SK-N-SH (cell line): ENCODE results near the gene NLRP9. TPM values are rescaled to one million over a fixed set of nuclear protein-coding genes. Genes with fewer than 3 reads are reported as not detected.

Source experiments
- CTCF ChIA-PET: fragments of 300-600, 350-600 bp; formaldehyde crosslinking; extraction: SDS; loops from one replicate; lab custom pipeline; 2021; lab: Yijun Ruan, JAX
- POLR2A ChIA-PET: fragments of 350-600 bp; sonication (Branson Sonifier 250); formaldehyde crosslinking; extraction: SDS; loops from one replicate; lab custom pipeline; 2020; ENCODE audit warnings: antibody characterized with exemption, inconsistent platforms; lab: Yijun Ruan, JAX
- DNase-seq: peaks from one replicate; pipeline ENCODE4 v3.0.0; 2012
- H2AFZ ChIP-seq: fragments of 200-600 bp; sonication (generic); 2 replicates; pipeline ENCODE4 v1.8.1; 2016; ENCODE audit warnings: antibody characterized with exemption, mild to moderate bottlenecking, low read depth
- H3F3A ChIP-seq: fragments of 200-600 bp; sonication (generic); replicated peaks from 2 replicates; pipeline ENCODE3; 2016; ENCODE audit warnings: antibody characterized with exemption, mild to moderate bottlenecking; ENCODE audit not compliant: insufficient read depth
- H3K27ac ChIP-seq, 2 experiments: fragments of 200-500 bp in 1 of 2; fragments of 200-600 bp in 1 of 2; sonication (Bioruptor generic) in 1 of 2; sonication (generic), shearing (Covaris generic) in 1 of 2; 2 replicates each; pipeline versions ENCODE4 v1.5.1 to v1.6.1; 2014 to 2016; ENCODE audit warnings: low read depth in 2 of 2, inconsistent platforms in 1 of 2, low read length in 1 of 2, mild to moderate bottlenecking in 1 of 2, mixed read lengths in 1 of 2
- H3K27me3 ChIP-seq: fragments of 200-600 bp; sonication (generic), shearing (Covaris generic); 2 replicates; pipeline ENCODE4 v1.6.1; 2016; ENCODE audit warnings: mixed run types; ENCODE audit not compliant: insufficient read depth
- H3K36me3 ChIP-seq, 2 experiments: fragments of 200-500 bp in 1 of 2; fragments of 200-600 bp in 1 of 2; sonication (Bioruptor generic) in 1 of 2; sonication (generic) in 1 of 2; replicated peaks in 1 of 2; 2 replicates each; pipeline versions ENCODE3 to v1.5.1; 2014 to 2016; ENCODE audit warnings: low read length in 1 of 2, mild to moderate bottlenecking in 1 of 2; ENCODE audit not compliant: insufficient read depth in 2 of 2, control insufficient read depth in 1 of 2
- H3K4me1 ChIP-seq, 2 experiments: fragments of 200-500 bp in 1 of 2; fragments of 200-600 bp in 1 of 2; sonication (Bioruptor generic) in 1 of 2; sonication (generic), shearing (Covaris generic) in 1 of 2; 2 replicates each; pipeline versions ENCODE4 v1.5.1 to v1.6.1; 2014 to 2016; ENCODE audit warnings: low read depth in 1 of 2, low read length in 1 of 2, mixed run types in 1 of 2; ENCODE audit not compliant: insufficient read depth in 2 of 2, control insufficient read depth in 1 of 2
- H3K4me2 ChIP-seq: fragments of 200-600 bp; sonication (generic), shearing (Covaris generic); 2 replicates; pipeline ENCODE4 v1.6.1; 2017; ENCODE audit warnings: mixed run types
- H3K4me3 ChIP-seq, 2 experiments: fragments of 200-500 bp in 1 of 2; fragments of 200-600 bp in 1 of 2; sonication (Bioruptor generic) in 1 of 2; sonication (generic), shearing (Covaris generic) in 1 of 2; 2 replicates each; pipeline versions ENCODE4 v1.5.1 to v1.8.1; 2014 to 2016; ENCODE audit warnings: low read depth in 2 of 2, inconsistent platforms in 1 of 2, low read length in 1 of 2, mild to moderate bottlenecking in 1 of 2, mixed read lengths in 1 of 2, moderate library complexity in 1 of 2
- H3K79me2 ChIP-seq: fragments of 200-600 bp; sonication (generic); 2 replicates; pipeline ENCODE4 v1.8.1; 2017; ENCODE audit warnings: mild to moderate bottlenecking; ENCODE audit not compliant: insufficient read depth
- H3K9ac ChIP-seq: fragments of 200-600 bp; sonication (generic); 2 replicates; pipeline ENCODE4 v1.6.1; 2017; ENCODE audit warnings: mixed run types
- H3K9me2 ChIP-seq: fragments of 200-600 bp; sonication (generic); 2 replicates; pipeline ENCODE4 v1.6.1; 2017; ENCODE audit warnings: mixed run types
- H3K9me3 ChIP-seq: fragments of 200-600 bp; sonication (generic); 2 replicates; pipeline ENCODE4 v1.6.1; 2017; ENCODE audit warnings: mixed run types, mild to moderate bottlenecking, moderate library complexity
- H4K20me1 ChIP-seq: fragments of 200-600 bp; sonication (generic); 2 replicates; pipeline ENCODE4 v1.6.1; 2017; ENCODE audit warnings: mild to moderate bottlenecking, mixed run types; ENCODE audit not compliant: insufficient read depth
- CHD2 ChIP-seq: fragments of 150-350 bp; IDR thresholded peaks from 2 replicates; pipeline ENCODE4 v1.6.1; 2018; ENCODE audit warnings: low read length; ENCODE audit not compliant: partially characterized antibody
- FOSL2 ChIP-seq: IDR thresholded peaks from 2 replicates; pipeline ENCODE4 v1.4.0; 2012; ENCODE audit warnings: low read depth, mild to moderate bottlenecking, moderate library complexity, borderline replicate concordance
- FOXJ3 ChIP-seq: sonication (generic); formaldehyde crosslinking; IDR thresholded peaks from 2 replicates; pipeline ENCODE4 v1.5.1; 2020; ENCODE audit warnings: mild to moderate bottlenecking, missing genetic modification reagents
- FOXM1 ChIP-seq: IDR thresholded peaks from 2 replicates; pipeline ENCODE4 v1.4.0; 2012; ENCODE audit warnings: low read depth, mild to moderate bottlenecking
- JUND ChIP-seq: IDR thresholded peaks from 2 replicates; pipeline ENCODE4 v1.4.0; 2012
- MEF2A ChIP-seq: IDR thresholded peaks from 2 replicates; pipeline ENCODE4 v1.4.0; 2012; ENCODE audit warnings: low read depth, borderline replicate concordance
- NFIC ChIP-seq: IDR thresholded peaks from 2 replicates; pipeline ENCODE4 v1.4.0; 2012; ENCODE audit warnings: borderline replicate concordance
- NRF1 ChIP-seq: IDR thresholded peaks from 2 replicates; pipeline ENCODE4 v1.6.1; 2012; ENCODE audit warnings: low read depth, mild to moderate bottlenecking, low read length
- POLR2AphosphoS5 ChIP-seq: IDR thresholded peaks from 2 replicates; pipeline ENCODE4 v1.6.1; 2012; ENCODE audit warnings: low read depth, low read length
- RAD21 ChIP-seq: IDR thresholded peaks from 2 replicates; pipeline ENCODE4 v1.6.1; 2012; ENCODE audit warnings: mild to moderate bottlenecking, low read length
- RCOR1 ChIP-seq: fragments of 150-350 bp; IDR thresholded peaks from 2 replicates; pipeline ENCODE4 v1.6.1; 2017; ENCODE audit warnings: antibody characterized with exemption, low read length
- RXRA ChIP-seq: IDR thresholded peaks from 2 replicates; pipeline ENCODE4 v1.4.0; 2012; ENCODE audit warnings: low read depth, mild to moderate bottlenecking, borderline replicate concordance
- TAF1 ChIP-seq: IDR thresholded peaks from 2 replicates; pipeline ENCODE4 v1.6.1; 2012; ENCODE audit warnings: low read depth, mild to moderate bottlenecking, low read length, moderate library complexity, borderline replicate concordance
- WGBS: methylation state at CpG from one replicate; pipeline ENCODE4 v1.1.6; 2017; ENCODE audit warnings: low lambda C conversion rate; 5-methylcytosine and 5-hydroxymethylcytosine counted together
- polyA plus RNA-seq, 3 experiments: library from polyadenylated mRNA; depleted of rRNA; stranded (reverse); fragments of >200 nt; gene quantifications; 2 replicates each; pipeline ENCODE4 v1.2.3, GENCODE V29; 2012
- TF ChIP-seq, protein P1 (sequence below): IDR thresholded peaks from 2 replicates; pipeline ENCODE4 v1.6.1; 2012; ENCODE audit warnings: mild to moderate bottlenecking, low read depth, low read length, moderate library complexity
- TF ChIP-seq, protein P2 (sequence below): fragments of 150-350 bp; IDR thresholded peaks from 2 replicates; pipeline ENCODE4 v1.6.1; 2016; ENCODE audit warnings: mild to moderate bottlenecking, low read depth, low read length
- TF ChIP-seq, protein P3 (sequence below): IDR thresholded peaks from 2 replicates; pipeline ENCODE4; 2012
- TF ChIP-seq, protein P4 (sequence below): IDR thresholded peaks from 2 replicates; pipeline ENCODE4 v1.4.0; 2012; ENCODE audit warnings: low read depth, borderline replicate concordance
- TF ChIP-seq, protein P5 (sequence below): IDR thresholded peaks from 2 replicates; pipeline ENCODE4 v1.4.0; 2012; ENCODE audit warnings: low read depth, borderline replicate concordance

NLRP9 gene
- polyA plus RNA-seq, 1 of the 3 experiments (the other 2 are of a cell fraction) = not detected

DNA sequence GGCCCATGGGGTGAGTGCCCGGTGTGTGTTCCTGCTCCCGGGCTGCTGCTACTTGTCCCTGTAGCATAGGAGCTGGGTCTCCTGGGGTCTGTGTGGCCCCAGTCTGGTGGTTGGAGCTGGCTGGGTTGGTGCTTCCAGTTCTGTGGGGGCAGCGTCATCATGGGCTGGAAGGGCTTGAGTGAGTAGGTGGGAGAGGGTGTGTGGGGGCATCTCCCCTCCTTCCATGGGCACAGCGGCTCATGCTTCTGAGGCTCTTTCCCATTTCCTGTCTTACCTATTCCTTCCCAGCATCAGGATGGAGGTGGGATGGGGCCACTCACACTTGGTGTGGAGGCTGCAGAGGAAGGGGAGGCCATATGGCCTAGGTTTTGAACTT, 71.2 kb downstream of the NLRP9 start:
- ChIA-PET POLR2A (no interaction called here), CTCF (interaction anchor here (1.3 kb wide), 1 partner anchor 12 kb away, joined by 3 read pairs; the partner anchor contains the start of gene U2AF2)
- Histone ChIP-seq H3K4me3 (no peak overlapping the region), H3F3A (peaks cover 16% of the 10 kb centered on the region), H3K79me2 (peaks cover 88% of the 10 kb centered on the region), H3K4me1 (no peaks in the 10 kb centered on the region; a peak in 1 of 4 replicates), H3K27ac (no peak overlapping the region), H3K4me2 (no peak overlapping the region), H3K9ac (no peak overlapping the region), H2AFZ (no peak overlapping the region), H3K9me3 (no peaks in the 10 kb centered on the region), H3K9me2 (no peaks in the 10 kb centered on the region), H4K20me1 (peaks cover 93% of the 10 kb centered on the region), H3K27me3 (no peaks in the 10 kb centered on the region), H3K36me3 (peaks cover 24 to 65% of the 10 kb centered on the region in 2 experiments)
- WGBS = 83% methylated on average over 2 of the region's 4 CpGs
- TF ChIP-seq RXRA (no peak), POLR2AphosphoS5 (no peak), JUND (no peak), TAF1 (no peak), CHD2 (no peak), FOXM1 (no peak), FOXJ3 (no peak), NRF1 (no peak)
- TF ChIP-seq, protein P1, sequence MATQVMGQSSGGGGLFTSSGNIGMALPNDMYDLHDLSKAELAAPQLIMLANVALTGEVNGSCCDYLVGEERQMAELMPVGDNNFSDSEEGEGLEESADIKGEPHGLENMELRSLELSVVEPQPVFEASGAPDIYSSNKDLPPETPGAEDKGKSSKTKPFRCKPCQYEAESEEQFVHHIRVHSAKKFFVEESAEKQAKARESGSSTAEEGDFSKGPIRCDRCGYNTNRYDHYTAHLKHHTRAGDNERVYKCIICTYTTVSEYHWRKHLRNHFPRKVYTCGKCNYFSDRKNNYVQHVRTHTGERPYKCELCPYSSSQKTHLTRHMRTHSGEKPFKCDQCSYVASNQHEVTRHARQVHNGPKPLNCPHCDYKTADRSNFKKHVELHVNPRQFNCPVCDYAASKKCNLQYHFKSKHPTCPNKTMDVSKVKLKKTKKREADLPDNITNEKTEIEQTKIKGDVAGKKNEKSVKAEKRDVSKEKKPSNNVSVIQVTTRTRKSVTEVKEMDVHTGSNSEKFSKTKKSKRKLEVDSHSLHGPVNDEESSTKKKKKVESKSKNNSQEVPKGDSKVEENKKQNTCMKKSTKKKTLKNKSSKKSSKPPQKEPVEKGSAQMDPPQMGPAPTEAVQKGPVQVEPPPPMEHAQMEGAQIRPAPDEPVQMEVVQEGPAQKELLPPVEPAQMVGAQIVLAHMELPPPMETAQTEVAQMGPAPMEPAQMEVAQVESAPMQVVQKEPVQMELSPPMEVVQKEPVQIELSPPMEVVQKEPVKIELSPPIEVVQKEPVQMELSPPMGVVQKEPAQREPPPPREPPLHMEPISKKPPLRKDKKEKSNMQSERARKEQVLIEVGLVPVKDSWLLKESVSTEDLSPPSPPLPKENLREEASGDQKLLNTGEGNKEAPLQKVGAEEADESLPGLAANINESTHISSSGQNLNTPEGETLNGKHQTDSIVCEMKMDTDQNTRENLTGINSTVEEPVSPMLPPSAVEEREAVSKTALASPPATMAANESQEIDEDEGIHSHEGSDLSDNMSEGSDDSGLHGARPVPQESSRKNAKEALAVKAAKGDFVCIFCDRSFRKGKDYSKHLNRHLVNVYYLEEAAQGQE = no peak
- TF ChIP-seq, protein P2, sequence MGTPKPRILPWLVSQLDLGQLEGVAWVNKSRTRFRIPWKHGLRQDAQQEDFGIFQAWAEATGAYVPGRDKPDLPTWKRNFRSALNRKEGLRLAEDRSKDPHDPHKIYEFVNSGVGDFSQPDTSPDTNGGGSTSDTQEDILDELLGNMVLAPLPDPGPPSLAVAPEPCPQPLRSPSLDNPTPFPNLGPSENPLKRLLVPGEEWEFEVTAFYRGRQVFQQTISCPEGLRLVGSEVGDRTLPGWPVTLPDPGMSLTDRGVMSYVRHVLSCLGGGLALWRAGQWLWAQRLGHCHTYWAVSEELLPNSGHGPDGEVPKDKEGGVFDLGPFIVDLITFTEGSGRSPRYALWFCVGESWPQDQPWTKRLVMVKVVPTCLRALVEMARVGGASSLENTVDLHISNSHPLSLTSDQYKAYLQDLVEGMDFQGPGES = no peak
- TF ChIP-seq, protein P3, sequence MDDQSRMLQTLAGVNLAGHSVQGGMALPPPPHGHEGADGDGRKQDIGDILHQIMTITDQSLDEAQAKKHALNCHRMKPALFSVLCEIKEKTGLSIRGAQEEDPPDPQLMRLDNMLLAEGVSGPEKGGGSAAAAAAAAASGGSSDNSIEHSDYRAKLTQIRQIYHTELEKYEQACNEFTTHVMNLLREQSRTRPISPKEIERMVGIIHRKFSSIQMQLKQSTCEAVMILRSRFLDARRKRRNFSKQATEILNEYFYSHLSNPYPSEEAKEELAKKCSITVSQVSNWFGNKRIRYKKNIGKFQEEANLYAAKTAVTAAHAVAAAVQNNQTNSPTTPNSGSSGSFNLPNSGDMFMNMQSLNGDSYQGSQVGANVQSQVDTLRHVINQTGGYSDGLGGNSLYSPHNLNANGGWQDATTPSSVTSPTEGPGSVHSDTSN = no peak
- DNase-seq = no peak

DNA sequence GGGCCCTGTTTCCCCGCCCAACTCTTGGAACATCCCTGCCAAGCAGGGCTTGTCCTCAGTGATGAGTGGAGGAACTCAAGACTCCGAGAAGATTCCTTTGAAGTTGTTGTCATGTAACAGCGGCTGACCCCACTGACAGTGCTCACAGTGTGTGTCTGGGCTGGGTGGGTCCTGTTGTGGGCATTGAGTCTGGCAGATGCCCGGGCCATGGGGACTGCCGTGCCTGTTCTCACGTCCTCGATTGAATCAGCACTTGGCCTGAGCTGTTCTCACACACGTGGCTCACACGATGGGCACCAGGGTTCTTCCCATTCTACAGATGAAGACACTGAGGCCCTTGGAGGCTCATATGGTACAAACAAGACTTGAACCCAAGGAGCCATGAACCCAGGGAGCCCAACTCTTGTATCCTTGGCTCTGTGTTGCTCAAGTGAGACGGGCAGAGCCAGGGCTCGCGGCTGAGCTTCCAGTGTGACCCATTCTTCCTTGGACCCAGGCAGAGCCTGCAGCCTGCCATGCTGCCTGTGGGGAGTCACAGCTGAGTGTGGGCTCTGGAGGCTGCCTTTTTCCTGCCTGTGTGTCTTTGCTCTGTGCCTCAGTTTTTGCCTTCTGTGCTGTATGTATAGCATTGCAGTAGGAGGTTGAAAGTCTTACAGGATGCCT, 71.7 kb downstream of the NLRP9 start:
- H3K27me3 ChIP-seq = no peaks in the 10 kb centered on the region
- TF ChIP-seq RAD21 (no peak), CHD2 (no peak), MEF2A (no peak), POLR2AphosphoS5 (no peak), RXRA (no peak), FOXM1 (no peak), RCOR1 (no peak), FOSL2 (no peak), FOXJ3 (no peak), NFIC (no peak)
- TF ChIP-seq, protein P4, sequence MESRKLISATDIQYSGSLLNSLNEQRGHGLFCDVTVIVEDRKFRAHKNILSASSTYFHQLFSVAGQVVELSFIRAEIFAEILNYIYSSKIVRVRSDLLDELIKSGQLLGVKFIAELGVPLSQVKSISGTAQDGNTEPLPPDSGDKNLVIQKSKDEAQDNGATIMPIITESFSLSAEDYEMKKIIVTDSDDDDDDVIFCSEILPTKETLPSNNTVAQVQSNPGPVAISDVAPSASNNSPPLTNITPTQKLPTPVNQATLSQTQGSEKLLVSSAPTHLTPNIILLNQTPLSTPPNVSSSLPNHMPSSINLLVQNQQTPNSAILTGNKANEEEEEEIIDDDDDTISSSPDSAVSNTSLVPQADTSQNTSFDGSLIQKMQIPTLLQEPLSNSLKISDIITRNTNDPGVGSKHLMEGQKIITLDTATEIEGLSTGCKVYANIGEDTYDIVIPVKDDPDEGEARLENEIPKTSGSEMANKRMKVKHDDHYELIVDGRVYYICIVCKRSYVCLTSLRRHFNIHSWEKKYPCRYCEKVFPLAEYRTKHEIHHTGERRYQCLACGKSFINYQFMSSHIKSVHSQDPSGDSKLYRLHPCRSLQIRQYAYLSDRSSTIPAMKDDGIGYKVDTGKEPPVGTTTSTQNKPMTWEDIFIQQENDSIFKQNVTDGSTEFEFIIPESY = no peak
- TF ChIP-seq, protein P5, sequence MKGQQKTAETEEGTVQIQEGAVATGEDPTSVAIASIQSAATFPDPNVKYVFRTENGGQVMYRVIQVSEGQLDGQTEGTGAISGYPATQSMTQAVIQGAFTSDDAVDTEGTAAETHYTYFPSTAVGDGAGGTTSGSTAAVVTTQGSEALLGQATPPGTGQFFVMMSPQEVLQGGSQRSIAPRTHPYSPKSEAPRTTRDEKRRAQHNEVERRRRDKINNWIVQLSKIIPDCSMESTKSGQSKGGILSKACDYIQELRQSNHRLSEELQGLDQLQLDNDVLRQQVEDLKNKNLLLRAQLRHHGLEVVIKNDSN = no peak
- no peaks in the 10 kb centered on the region for H3K9me3 ChIP-seq
- no peaks in the 10 kb centered on the region; a peak in 1 of 4 replicates for H3K4me1 ChIP-seq
- DNase-seq = no peak
- H4K20me1 ChIP-seq = peaks cover 88% of the 10 kb centered on the region
- no peak overlapping the region for H2AFZ ChIP-seq
- no peak overlapping the region for H3K27ac ChIP-seq
- WGBS = 79% methylated on average over 12 of the region's 12 CpGs
- peaks cover 88% of the 10 kb centered on the region for H3K79me2 ChIP-seq
- H3K4me2 ChIP-seq = no peak overlapping the region
- ChIA-PET CTCF (no interaction called here), POLR2A (no interaction called here)
- H3F3A ChIP-seq = peaks cover 11% of the 10 kb centered on the region
- H3K9ac ChIP-seq = no peak overlapping the region
- H3K9me2 ChIP-seq = no peaks in the 10 kb centered on the region
- peaks cover 21 to 69% of the 10 kb centered on the region in 2 experiments for H3K36me3 ChIP-seq
- no peak overlapping the region for H3K4me3 ChIP-seq
